HPDE6-E6E7 (cell line): ENCODE measurements around the gene ZMIZ1.

ENCODE experiments used
- DNase-seq: peaks from one replicate; pipeline ENCODE4 v3.0.0; 2011; ENCODE audit warnings: missing footprints; ENCODE audit errors: extremely low spot score

Gene ZMIZ1

DNA sequence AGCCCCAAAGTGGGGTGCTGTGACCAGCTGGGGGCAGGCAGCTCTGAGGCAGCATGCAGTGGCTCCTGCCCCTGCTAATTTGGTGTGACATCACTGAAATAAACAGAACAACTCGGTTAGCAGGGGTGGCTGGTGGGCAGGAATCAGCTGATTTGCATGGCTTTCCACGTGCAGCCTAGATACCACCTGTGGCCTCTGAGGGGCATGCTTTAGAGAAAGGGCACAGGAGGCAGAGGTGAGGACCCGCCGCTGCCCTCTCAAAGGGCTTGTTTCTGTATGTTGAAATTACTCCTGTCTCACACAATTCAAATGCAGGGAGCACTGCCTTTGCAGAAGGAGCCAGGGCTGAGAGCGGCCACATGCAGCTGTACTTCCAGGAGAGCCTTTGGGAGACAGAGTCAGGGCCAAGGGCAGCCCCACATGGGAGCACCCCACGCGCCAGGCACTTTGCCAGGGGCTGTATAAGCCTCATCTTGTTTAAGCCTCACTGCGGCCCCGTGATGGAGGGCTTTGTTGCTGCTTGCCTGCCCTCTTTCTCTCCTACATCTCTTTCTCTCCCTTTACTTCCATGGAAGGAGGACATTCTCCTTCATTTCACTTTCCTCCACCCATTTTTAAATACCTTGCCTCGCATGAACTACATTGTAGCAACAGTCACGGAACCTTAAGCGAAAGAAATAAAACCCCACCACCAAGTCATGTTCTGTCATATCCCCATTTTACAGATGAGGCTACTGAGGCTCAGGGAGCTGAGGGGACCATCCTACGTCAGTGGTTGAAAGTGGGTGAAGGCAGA, 137.7 kb downstream of the ZMIZ1 start:
- no peak for DNase-seq

DNA sequence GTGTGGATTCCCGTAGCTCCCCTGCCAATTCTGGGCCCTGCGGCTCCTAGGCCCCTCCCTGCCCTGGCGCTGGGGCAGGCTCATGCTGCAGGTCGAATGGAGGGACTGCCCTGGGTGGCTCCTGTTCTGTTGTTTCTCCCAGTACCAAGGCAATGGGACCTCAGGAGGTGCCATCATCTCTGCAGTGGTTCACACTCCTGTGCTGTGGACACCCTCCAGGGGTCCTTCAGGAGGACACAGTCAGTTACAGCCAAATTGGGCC, 138.3 kb downstream of the ZMIZ1 start:
- no peak for DNase-seq

DNA sequence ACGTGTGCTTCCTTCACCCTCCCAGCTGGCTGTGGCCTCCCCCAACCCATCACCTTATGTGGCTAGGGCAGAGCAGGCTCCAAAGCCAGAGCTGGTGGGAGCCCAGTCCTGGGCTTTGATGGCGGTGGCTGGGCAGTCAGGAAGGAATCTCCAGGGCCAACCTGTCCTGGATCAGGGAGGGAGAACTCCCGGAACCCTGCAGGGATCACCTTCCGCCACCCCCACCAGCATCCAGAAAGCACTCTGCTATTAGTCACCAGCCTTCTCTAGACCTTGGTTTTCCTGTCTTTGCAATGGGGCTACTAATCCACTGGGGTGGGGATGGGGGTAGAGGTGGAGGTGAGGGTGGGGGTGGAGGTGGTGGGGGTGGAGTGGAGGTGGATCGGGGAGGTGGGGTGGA, 139.0 kb downstream of the ZMIZ1 start:
- DNase-seq = no peak

DNA sequence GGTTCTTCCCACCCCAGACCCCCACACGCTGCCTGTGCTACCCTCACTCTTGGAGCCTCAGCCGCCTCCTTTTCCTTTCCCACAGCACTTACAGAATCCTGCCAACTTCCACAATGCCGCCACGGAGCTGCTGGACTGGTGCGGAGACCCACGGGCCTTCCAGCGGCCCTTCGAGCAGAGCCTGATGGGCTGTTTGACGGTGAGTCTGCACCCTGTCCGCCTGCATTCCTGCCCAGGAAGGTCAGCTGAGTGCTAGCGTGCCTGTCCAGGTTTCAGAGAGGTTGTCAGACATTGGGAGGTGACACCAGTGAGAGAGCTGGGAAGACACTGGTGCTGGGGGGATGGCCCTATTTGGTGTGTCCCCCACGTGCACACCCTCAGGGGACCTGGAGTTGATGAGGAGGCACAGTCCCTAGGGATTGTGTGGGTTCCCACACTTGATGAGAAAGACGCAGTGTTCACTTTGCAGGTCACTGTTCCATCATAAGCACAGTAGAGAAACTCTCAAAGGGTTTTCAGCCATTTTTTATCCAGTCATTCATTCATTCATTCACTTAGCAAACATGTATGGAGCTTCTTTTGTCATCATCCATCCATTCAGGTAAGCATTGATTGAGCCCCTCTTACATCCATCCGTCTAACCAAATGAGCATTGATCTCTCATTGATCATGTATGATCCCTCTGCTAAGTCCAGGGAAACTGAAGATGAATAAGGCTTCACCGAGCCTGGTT, 139.7 kb downstream of the ZMIZ1 start:
- DNase-seq = no peak

DNA sequence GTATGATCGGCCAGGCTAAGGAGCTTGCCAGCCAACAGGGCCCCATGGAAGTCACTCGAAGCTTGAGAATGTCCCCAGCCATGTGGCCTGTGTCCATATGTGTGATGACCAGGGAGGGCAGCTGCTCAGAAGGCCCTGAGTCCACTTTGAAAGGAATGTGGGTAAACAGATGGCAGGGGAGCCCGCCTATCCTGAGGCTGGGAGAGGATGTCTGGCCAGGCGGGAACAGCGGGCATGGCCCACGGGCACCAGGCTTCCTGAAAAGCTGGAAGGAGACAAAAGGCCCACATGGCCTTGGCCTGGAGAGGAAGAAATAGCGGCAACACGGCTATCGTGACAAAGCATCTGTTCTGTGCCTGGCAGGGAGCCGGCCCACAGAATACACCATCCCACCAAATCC, 140.6 kb downstream of the ZMIZ1 start:
- DNase-seq = no peak

DNA sequence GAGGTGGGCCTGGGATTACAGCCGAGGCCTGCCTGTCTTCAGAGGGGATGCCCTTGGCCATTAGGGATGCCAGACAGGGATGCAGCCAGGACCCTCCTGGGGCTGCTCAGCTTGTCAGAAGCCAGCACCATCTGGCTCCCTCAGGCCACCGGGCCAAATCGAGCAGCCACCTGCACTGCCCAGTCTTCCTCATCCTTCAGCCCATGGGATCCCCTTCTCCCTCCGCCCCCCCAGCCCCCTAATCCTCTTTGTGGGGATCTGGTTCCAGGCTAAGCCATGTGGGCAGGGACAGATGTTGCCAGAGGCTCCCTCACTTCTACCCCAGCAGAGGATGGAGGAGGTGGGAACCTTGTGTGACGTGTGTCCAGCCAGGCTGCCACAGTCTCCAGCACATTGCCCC, 141.1 kb downstream of the ZMIZ1 start:
- DNase-seq = no peak

DNA sequence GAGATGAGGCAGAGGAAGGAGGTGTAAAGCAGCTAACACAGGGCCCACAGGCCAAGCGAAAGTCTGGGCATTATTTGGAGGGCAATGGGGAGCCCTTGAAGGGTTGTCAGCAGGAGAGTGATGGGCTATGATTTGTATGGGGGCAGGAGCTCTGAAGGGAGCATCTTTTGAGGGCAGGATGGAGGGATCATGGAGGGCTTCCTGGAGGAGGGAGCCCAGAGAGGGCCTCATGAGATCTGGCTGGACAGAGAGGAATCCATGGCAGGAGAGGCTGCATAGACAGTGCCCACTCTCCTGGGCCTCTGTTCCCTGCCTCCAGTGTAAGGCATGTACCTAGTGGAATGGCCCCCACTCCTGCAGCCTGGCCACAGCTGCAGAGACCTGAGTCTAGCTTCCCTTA, 141.9 kb downstream of the ZMIZ1 start:
- no peak for DNase-seq

DNA sequence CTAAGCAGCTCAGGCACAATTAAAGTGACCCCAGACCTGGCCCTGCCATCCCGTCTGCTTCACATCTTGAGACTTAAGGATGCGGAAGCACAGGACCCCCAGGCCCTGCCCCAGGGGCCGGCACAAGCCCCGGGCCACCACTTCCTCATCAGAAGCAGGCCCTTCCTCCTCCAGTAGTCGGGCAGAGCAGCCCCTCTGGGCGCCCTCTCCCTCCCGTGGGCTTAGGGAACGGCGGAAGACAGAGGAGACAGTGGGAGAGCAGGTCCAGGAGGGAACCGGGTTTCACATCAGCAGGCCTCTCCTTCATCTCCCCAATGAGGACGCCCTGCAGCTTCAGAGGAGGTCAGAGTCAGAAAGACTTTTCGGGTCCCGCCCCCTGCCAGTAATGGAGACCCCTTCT, 142.8 kb downstream of the ZMIZ1 start:
- DNase-seq = no peak

DNA sequence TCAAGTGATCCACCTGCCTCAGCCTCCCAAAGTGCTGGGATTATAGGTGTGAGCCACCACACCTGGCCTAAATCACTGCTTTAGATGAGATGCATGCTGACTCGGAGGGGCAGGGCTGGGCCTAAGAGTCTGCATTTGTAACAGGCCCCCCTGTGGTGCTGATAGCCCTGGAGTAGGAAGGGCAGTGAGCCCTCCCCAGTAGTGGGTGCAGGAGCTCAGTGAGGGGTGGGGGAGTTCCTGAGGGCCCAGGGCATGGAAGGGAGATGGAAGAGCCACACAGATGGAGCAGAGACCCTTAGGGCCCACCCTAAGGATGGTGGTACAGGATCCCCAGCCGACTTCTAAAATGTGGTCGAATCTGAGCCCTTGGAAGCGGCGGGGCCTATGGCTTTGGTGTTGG, 146.8 kb downstream of the ZMIZ1 start:
- no peak for DNase-seq

DNA sequence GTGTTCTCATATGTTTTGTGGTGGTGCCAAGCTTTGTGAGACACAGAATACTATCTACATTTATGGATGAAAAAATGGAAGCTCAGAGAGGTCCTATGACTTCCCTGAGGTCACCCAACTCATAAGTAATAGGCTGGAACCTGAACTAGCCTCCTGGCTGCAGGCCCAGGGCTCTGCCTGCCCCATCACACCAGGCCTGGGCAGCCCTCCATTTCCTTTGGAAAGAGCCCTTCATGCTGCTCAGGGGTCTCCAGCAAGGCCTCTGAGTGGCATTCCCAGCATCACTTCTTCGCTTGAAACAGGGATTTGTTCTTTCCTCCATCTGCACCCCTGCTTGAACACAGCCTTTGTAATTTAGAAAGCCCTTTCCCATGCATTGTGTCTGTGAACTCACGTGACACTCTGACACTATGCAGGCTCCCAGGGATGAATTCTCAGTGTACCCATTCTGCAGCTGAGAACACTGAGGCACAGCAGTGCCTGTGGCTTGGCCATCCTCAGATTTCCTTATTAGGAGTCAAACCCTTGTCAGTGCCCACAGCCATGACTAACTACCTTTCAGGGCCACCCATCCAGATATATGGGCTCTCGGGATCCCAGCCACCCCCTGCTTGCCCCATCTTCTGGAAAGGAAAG, 150.7 kb downstream of the ZMIZ1 start:
- DNase-seq = no peak

DNA sequence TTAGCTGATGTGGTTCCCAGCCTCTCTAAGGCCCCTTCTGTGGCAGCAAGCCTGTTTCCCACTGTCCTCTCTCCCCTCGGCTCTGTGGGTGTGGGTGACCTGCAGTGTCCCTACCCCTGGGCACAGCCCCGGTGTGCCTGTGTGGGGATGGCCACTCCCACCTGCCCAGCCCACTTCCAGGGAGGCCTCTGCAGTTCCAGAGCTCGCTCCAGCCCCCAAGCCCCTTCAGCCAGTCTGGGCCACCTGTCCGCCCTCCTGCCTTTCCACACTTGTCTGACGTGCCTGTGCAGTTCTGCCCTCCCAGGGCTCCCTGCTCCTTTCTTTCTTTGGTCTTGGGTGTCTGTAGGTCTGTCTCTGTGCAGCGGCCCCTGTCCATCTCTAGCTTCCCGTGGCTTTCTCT, 151.5 kb downstream of the ZMIZ1 start:
- no peak for DNase-seq

DNA sequence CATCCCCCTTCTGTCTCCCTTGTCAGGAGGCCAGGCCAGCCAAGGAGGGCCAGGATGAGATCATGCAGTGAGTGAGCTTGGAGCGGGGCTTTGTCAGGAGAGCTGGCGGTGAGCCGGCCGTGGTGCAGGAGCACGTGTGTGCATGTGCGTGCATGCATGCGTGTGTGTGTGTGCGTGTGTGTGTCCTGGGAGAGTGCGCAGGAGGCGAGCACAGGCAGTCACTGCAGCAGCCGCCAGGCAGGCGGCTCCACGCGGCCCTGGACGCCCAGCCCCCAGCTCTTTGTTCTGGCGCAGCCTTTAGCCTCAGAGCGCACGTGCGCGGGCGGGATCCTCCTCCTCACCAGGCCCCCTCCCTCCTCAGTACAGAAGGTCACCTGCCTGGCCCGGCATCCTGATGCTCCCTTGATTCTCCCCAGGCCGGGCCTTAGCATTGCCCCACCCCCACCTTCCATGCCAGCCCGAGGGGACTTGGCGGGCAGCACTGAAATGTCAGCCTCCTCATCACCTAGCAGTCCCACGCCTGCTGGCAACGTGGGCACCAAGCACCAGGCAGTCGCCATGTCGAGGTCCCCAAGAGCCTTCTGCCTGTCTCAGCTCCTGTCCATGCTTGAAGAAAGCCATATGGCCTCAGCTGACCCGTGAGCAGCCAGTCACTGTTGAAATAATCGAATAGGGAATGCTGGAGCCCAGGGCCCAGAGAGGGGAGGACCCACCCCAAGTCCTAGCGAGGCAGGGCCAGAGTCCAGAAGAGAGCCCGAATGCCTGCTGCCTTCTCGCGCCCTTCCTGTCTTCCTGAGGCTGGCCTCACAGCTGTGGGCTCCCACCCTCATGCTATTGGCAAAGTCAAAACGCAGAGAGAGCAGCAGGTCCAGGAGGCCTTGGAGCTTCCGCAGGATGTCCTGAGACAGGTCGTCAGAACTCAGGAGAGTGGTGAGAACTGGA, 152.6 kb downstream of the ZMIZ1 start:
- DNase-seq = no peak

DNA sequence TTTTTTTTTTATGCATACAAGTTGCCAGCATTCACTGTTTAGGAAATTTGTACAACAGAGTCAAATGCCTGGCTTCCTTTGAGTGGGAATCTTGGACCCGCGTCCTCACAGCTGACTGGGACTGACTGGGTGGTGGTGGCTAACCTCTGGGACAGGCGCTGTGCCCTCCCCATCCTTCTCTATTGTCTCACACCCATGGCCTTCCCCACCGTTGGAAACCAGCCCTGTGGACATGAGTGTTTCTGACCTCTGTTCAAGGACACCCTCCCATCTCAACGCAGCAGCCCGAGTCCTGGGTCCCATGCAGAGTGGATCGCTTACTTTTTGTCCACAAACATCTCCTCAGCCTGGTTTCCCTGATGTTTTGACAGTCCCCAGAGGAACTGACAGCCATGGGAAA, 153.4 kb downstream of the ZMIZ1 start:
- no peak for DNase-seq

DNA sequence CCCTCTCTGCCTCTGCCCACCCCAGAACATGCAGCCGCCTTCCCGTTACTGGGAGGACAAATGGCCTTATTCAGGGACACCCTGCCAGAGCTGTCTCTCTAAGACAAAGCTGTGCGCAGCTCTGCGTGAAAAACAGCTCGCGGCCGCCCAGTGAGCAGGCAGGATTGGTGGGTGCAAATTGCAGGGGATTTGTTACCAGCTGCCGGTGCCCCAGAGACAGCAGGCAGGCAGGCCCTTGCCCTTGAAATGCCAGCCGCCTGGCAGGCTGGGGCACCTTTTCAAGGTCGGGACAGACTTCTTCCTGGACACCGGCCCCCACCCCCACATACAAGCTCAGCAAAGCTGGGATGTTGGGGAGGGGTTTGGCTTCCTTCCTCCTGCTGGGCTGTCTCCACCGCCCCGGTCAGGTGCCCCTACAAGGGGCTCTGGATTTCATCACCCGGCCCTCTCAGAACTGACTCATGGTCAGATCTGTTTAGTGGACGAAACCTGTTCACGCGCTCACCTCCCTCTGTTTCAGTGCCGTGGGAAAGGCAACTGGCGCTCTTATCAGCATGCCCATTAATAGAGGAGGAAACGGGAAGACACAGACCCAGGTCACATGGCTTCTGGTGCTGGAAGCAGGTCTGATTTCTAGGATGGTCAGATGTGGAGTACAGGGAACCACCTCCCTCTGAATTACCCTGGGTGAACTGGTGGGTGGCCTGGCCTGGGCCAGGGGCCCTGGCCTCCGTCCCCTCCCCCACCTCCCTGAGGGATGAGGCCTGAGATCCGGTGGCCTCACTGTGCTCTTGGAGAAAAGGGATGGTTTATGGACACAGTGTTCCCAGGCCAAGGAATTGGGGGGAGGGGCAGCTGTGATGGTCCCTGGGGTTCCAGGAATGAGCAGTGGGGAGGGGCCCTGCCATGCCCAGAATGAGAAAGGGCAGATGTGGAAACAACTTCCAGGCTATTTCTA, 154.6 kb downstream of the ZMIZ1 start:
- no peak for DNase-seq

DNA sequence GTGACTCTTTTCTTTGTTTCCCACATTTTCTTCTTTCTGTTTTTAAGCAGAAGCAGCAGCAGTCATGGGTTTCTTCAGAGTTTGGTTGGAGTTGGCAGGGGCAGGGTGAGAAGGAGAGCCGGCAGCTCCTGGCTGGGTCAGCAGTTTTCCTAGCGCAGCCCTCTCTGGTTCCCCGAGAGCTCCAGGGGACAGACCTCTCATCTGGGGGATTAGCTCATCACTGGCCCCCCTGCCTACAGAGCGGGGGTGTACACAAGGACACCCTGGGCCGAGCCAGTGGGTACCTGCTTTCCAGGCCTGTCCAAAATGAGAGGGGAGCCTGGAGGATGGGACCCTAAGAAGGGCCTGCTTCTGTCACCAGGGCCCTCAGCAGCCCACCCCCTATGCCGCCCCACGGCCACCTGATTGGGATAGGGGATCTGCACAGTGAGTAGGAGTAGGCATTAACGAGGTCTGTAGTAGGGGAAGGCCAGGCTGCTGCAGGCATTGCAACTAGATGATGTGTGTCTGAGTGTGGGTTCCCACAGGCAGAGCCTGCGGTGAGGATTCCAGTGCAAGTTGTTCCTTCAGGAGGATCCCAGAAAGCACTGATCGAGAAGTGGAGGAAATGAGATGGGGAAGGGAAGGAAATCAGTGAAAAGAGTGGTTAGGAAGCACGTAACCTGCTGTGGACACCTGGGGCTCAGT, 155.6 kb downstream of the ZMIZ1 start:
- no peak for DNase-seq

DNA sequence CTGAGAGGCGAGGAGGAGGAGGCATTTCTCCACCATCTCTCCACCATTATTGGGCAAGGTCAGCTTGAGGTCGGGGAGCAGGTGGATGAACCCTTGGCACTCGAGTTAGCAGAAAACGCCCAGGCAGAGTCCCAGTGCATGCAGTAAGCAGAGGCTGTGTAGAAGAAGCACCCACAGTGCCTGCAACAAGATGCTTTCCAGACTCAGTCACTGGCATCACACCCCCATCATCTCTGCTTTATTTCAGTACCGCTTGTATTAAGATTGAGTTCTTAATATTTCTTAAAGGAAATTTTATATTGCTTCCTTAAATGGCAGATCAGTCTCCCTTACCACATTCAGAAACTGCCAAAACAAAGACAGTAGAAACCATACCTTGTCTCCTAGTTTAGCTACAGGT, 156.2 kb downstream of the ZMIZ1 start:
- DNase-seq = no peak

DNA sequence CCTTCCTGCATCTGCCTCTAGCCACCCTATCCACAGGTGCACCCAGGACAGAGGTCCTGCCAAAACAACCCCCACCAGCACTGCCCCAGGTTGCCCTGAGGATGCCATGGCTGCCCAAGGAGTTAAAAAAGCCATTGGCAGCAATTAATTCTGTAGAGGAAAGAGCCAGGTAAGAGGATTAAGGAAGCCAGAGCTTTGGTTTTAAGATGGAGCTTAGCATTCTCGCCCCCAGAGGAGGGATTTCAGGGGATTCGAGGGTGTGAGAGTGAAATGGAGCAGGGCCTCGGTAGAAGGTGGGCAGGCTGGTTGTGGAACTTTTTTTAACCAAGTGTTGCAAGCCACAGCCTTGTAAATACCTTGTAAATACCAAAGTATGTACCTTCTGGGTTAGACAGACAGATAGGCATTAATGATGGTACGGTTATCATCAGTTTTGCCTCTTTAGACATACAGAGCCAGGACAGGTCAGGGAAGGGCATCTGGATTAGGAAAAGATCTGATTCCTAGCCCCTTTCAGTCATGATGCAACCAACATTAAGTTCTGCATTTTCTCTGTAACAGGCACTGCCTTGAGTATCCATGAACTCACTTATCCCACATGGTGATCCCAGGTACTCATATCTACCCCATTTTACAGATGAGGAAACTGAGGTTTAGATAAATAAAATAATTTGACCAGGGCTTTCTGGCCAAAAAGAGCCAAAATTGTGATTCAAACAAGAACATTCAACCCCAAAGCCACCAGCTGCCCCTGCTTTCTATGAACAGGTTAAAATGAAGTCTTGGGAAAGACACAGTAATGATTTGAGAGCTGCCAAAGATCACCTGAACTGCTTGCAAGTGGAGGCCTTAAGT, 157.9 kb downstream of the ZMIZ1 start:
- no peak for DNase-seq

DNA sequence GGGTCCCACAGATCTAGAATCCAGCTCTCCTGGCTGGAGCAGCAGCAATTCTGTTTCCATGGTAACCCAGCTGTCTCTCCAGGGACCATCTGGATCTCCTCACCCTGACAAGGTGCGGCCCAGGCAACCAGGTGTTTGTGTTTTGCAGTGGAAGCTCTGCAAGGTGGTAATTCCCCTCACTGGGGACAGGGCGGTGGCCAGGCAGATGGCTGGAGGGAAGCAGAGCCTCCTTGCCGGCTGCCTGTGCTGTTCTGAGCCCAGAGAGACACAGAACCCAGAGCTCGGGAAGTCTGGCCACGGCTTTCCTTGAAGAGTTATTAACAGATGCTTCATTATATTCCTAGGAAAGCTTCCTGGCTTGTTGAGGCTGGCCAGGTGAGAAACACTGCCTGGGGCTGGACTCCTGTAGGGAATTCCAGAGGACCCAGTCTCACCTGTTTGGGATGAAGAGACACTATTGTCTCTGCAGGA, 160.3 kb downstream of the ZMIZ1 start:
- no peak for DNase-seq

DNA sequence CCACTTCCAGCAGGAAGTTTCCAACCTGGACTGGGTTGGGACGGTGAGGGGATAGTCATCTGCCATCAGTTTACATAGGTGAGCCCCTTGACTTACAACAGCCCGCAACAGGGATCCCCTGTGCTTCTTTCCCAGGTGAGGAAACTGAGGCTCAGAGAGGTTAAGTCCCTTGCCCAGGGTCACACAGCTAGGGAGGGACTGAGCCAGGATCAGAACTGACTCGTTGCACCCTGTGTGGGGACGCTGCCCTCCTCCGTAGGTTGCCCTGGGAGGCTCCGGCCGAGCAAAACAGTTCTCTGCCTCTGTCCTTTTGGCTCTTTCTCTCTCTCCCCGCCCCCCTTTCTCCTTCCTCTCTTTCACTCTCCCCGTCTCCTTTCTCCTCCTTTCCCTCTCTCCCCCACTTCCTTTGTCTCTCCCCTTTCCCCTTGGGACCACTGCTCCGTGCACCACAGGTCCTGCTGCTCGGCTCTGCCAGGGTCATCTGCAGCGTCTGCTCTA, 161.1 kb downstream of the ZMIZ1 start:
- DNase-seq = no peak
